Uterine smooth muscle cell (primary cell): ENCODE results near the gene RCSD1. TPM values are rescaled to one million over a fixed set of nuclear protein-coding genes. Genes with fewer than 3 reads are reported as not detected.

Experiments used
- total RNA-seq: library from RNA; depleted of rRNA; stranded (reverse); fragments of >200 nt; gene quantifications from 2 replicates; pipeline ENCODE4 v1.2.3, GENCODE V29; 2014

The RCSD1 gene, protein sequence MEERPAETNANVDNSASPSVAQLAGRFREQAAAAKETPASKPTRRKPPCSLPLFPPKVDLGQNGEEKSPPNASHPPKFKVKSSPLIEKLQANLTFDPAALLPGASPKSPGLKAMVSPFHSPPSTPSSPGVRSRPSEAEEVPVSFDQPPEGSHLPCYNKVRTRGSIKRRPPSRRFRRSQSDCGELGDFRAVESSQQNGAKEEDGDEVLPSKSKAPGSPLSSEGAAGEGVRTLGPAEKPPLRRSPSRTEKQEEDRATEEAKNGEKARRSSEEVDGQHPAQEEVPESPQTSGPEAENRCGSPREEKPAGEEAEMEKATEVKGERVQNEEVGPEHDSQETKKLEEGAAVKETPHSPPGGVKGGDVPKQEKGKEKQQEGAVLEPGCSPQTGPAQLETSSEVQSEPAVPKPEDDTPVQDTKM
- total RNA-seq = not detected in 2 replicates

DNA sequence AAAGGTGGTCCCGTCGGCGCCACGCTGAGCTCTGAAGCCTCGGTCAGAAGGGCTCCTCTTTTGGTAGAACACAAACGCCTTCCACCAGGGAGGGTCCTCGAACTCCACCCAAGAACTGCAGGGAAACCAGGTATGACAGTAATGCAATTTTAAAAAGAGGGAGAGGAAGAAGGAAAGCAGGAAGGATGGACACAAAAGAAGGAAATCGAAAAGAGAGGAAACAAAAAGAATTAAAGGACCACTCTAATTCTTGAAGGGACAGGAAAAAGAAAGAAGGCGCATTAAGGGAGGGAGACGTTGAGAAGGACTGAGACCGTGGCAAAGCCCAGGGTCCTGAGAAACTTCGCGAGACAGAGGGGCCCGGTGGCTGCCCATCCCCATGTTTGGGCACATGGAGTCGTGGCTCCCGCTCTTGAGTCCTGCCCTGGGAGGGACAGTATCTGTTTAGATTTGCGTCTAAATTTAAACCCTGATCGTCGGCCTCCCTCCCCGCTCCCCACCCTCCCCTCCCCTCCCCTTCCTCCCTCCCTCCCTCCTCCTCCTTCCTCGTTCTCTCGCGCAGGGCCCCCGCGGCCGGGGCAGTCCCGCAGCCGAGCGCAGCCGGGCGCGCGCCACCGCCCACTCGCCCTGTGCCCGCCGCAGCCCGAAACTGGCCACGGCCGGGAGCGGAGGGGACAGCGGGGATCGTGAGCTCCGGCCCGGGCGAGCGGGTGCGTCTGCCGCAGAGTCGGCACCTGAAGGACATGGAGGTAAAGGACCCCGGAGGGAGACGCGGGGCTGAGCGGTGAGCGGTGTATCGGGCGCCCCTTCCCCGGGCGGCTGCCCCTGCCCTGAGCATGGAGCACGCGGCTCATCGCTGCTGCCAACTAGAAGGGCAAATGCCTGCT, at the start of gene RCSD1:
Gene RCSD1 (plus strand): TSS at position 552 of the 887 bp plus-strand sequence. CDS start 192 bp downstream, at position 744.

DNA sequence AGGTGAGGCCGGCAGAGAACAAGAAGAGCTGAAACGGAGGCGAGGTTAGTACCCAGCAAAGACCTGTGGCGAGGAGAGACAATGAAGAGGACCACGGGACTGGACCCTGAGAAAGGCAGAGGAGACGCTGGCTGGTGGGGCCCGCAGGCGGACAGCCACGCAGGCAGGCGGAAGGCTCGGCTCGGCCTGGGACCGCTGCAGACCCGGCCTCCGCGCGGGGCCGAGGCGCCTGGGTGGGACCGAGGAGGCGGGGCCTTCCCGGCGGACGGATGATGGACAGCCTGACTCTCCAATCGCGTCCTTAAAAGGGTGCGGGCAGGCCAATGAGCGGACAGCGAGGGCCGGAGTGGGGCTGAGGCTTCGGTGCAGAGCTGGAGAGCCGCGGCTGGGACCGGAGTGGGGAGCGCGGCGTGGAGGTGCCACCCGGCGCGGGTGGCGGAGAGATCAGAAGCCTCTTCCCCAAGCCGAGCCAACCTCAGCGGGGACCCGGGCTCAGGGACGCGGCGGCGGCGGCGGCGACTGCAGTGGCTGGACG, 91.7 kb downstream of the RCSD1 start, which contains the start of gene MPZL1:
Gene MPZL1 (plus strand): TSS at position 366 of the 535 bp plus-strand sequence. CDS start 170 bp downstream, outside the sequence.

Other genes with a start within 250 kb of the RCSD1 start
- gene CD247, start 111.7 kb upstream of the RCSD1 start, total RNA-seq = not detected in 2 replicates
- 8.7 and 56.6 TPM in 2 replicates for gene CREG1, start 76.5 kb upstream of the RCSD1 start, total RNA-seq
- 94.0 and 117 TPM in 2 replicates for gene MPZL1, start 91.8 kb downstream of the RCSD1 start, total RNA-seq